BLaER1 treated with 17β-estradiol and CSF1 and Interleukin-3, amounts not matched to agents 10 nM and 100 nM (cell line): ENCODE results near the gene UBE2N.
"Not testable (repeated sequence)": the region's sequence is repeated elsewhere in the genome, so short reads cannot be mapped to it uniquely, and the experiment has no call there.

Experiments used
- H3K27ac ChIP-seq, 11 experiments: shearing (Covaris generic); formaldehyde crosslinking; 2 replicates each; pipeline ENCODE4 v1.8.1; 2022
- H3K27me3 ChIP-seq, 11 experiments: shearing (Covaris generic); formaldehyde crosslinking; 2 replicates each; pipeline ENCODE4 v1.8.1; 2022
- H3K36me3 ChIP-seq, 11 experiments: shearing (Covaris generic); formaldehyde crosslinking; 2 replicates each; pipeline ENCODE4 v1.8.1; 2022
- H3K4me1 ChIP-seq, 10 experiments: shearing (Covaris generic); formaldehyde crosslinking; 2 replicates each; pipeline ENCODE4 v1.8.1; 2022
- H3K4me2 ChIP-seq, 11 experiments: shearing (Covaris generic); formaldehyde crosslinking; 2 replicates each; pipeline ENCODE4 v1.8.1; 2022
- H3K4me3 ChIP-seq, 10 experiments: shearing (Covaris generic); formaldehyde crosslinking; 2 replicates each; pipeline ENCODE4 v1.8.1; 2022
- H3K9ac ChIP-seq, 11 experiments: shearing (Covaris generic); formaldehyde crosslinking; 2 replicates each; pipeline ENCODE4 v1.8.1; 2022
- H3K9me3 ChIP-seq, 11 experiments: shearing (Covaris generic); formaldehyde crosslinking; replicated peaks in 1 of 11; 2 replicates each; pipeline ENCODE4 v1.8.1; 2022
- H4K20me1 ChIP-seq, 11 experiments: shearing (Covaris generic); formaldehyde crosslinking; 2 replicates each; pipeline ENCODE4 v1.8.1; 2022
- Cebpa-rat ChIP-seq, 11 experiments: shearing (Covaris generic); IDR thresholded peaks; 2 replicates each; pipeline ENCODE4 v1.8.1; 2022

UBE2N gene

GRCh38 chr12:93380480-93381121 is 61.1 kb downstream of the UBE2N start:
- Histone ChIP-seq H3K27ac (peak overlapping the region in 8 of 11 experiments; percentile 23 to 97 (median 89); a peak in 8 of 22 replicates), H3K36me3 (peaks cover 4 to 46% (median 33%) of the 10 kb centered on the region in 11 experiments; a peak in 19 of 22 replicates), H4K20me1 (peaks cover 24 to 70% (median 58%) of the 10 kb centered on the region in 11 experiments; a peak in 21 of 22 replicates), H3K27me3 (no peaks in the 10 kb centered on the region), H3K9ac (peak overlapping the region; percentile 61 to 96 (median 94); a peak in 19 of 22 replicates), H3K4me1 (peaks cover 32 to 60% (median 43%) of the 10 kb centered on the region in 10 experiments), H3K4me3 (peak overlapping the region; percentile 71 to 95 (median 84)), H3K9me3 (peaks cover 0 to 21% (median 0%) of the 10 kb centered on the region in 11 experiments; a peak in 6 of 22 replicates), H3K4me2 (peak overlapping the region; percentile 81 to 98 (median 89))
- TF ChIP-seq Cebpa-rat (IDR thresholded peaks at IDR 0.05): no peak

- Histone ChIP-seq H3K27me3 (no peaks in the 10 kb centered on the region), H3K4me3 (peak overlapping the region; percentile 71 to 95 (median 84)), H3K4me1 (peaks cover 32 to 63% (median 43%) of the 10 kb centered on the region in 10 experiments), H3K4me2 (peak overlapping the region; percentile 81 to 98 (median 89)), H4K20me1 (peaks cover 24 to 64% (median 58%) of the 10 kb centered on the region in 11 experiments; a peak in 21 of 22 replicates), H3K9ac (peak overlapping the region; percentile 84 to 96 (median 94)), H3K27ac (peak overlapping the region; percentile 82 to 97 (median 92); a peak in 18 of 22 replicates), H3K36me3 (peaks cover 4 to 40% (median 27%) of the 10 kb centered on the region in 11 experiments; a peak in 19 of 22 replicates), H3K9me3 (peaks cover 0 to 15% (median 0%) of the 10 kb centered on the region in 11 experiments; a peak in 4 of 22 replicates)
- no peak for TF ChIP-seq Cebpa-rat (IDR thresholded peaks at IDR 0.05)
Observed at GRCh38 chr12:93379981-93380361, 61.8 kb downstream of the UBE2N start.

DNA sequence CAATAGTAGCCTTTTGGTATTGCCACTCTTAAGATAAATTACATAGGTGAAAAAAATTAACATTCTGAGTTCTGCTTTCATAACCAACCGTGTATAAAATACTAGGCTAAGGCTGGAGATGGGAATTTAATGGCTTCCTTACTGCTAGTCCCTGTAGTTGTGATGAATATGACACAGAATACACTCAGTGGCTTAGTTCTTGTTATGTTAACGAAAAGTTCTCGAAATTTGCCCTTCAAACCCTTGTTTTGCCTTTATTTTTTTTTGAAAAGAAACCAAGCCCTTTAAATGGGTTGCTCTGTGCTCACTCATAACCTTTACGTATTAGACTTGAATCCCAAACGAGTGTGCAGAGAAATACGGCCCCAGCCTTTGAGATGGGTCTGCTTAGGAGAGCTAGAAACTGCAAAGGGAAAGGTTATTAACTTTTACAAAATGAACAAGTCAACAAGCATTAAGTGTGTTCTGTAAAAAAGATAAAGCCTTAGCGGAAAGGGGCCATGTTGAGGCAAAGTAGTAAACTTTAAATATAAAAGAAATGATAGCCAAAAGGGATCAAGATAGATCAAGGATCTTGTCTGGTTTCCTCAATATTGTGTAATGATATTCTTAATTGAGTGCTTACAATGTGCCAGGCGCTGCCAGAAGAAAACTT is 62.3 kb downstream of the UBE2N start:
- Histone ChIP-seq H3K27ac (peak overlapping the region; percentile 82 to 97 (median 92)), H3K36me3 (peaks cover 4 to 35% (median 21%) of the 10 kb centered on the region in 11 experiments; a peak in 19 of 22 replicates), H3K4me3 (peak overlapping the region; percentile 71 to 95 (median 84)), H3K9me3 (peaks cover 0 to 10% (median 0%) of the 10 kb centered on the region in 11 experiments; a peak in 4 of 22 replicates), H4K20me1 (peaks cover 24 to 59% (median 53%) of the 10 kb centered on the region in 11 experiments; a peak in 21 of 22 replicates), H3K4me1 (peaks cover 32 to 63% (median 43%) of the 10 kb centered on the region in 10 experiments), H3K4me2 (peak overlapping the region; percentile 81 to 98 (median 89)), H3K27me3 (no peaks in the 10 kb centered on the region), H3K9ac (peak overlapping the region; percentile 84 to 96 (median 94))
- no peak for TF ChIP-seq Cebpa-rat (IDR thresholded peaks at IDR 0.05)

DNA sequence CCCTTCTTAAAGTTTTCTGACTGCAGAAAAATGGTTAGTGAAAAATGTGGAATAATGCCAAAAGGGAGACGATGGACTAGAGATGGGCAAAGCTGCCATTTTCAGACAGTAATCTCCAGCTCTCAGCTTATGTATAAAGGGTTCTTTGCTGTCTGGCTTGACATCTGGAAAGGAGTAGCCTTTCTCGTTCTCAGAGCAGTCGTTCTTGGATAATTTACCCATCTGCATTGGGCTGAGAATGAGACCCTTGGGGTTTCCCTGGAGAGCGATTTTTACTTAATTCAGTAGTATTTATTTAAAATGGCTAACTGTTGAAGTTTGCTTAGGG is 62.8 kb downstream of the UBE2N start:
- no peak for TF ChIP-seq Cebpa-rat (IDR thresholded peaks at IDR 0.05)
- H3K9me3 ChIP-seq: peaks cover 0 to 6% (median 0%) of the 10 kb centered on the region in 11 experiments; a peak in 4 of 22 replicates
- H3K36me3 ChIP-seq: peaks cover 4 to 30% (median 16%) of the 10 kb centered on the region in 11 experiments; a peak in 19 of 22 replicates
- H3K9ac ChIP-seq: peak overlapping the region; percentile 84 to 96 (median 94)
- peak overlapping the region; percentile 82 to 97 (median 92) for H3K27ac ChIP-seq
- peaks cover 24 to 54% (median 48%) of the 10 kb centered on the region in 11 experiments; a peak in 21 of 22 replicates for H4K20me1 ChIP-seq
- peaks cover 31 to 63% (median 40%) of the 10 kb centered on the region in 10 experiments for H3K4me1 ChIP-seq
- peak overlapping the region; percentile 71 to 95 (median 84) for H3K4me3 ChIP-seq
- H3K27me3 ChIP-seq: no peaks in the 10 kb centered on the region
- peak overlapping the region; percentile 81 to 98 (median 89) for H3K4me2 ChIP-seq

DNA sequence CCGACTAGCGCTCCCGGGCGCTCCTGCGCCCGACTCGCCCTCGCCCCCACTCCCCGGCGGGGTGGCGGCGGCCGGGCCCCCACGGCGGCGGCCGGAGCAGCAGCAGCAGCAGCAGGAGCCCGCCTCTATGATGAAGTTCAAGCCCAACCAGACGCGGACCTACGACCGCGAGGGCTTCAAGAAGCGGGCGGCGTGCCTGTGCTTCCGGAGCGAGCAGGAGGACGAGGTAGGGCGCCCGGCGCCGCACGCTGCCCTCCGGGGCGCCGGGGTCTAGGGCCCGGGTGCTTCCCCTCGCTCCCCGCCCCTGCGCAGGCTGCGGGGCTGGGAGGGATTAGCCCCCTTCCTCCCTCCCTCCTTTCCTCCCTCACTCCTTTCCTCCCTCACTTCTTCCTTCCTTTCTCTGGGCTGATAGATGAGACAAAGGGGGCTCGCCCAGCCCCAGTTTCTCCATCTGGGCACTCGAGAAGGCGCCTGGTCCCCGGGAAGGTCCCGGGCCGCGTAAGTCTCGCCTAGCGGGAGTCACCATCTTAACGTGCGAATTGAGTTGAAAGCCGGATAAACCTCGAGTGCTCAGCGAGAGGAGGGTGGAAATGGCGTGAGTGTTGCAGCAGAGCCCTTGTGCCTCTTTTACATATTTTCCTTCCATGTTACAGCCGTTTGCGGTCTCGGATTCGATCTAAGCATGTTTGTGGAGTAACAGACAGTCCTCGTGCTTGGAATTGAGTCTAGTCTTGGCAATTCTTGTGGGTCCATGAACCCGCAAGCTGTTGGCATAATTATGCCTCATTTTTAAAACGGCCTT is 63.4 kb downstream of the UBE2N start:
- peak overlapping the region; percentile 71 to 95 (median 84) for H3K4me3 ChIP-seq
- H3K4me2 ChIP-seq: peak overlapping the region; percentile 81 to 98 (median 89)
- H3K27me3 ChIP-seq, H3K9me3 ChIP-seq: not testable (repeated sequence)
- peaks cover 25 to 57% (median 35%) of the 10 kb centered on the region in 10 experiments for H3K4me1 ChIP-seq
- H3K9ac ChIP-seq: peak overlapping the region; percentile 84 to 96 (median 94)
- peak overlapping the region; percentile 82 to 97 (median 92) for H3K27ac ChIP-seq
- peaks cover 24 to 48% (median 42%) of the 10 kb centered on the region in 11 experiments; a peak in 21 of 22 replicates for H4K20me1 ChIP-seq
- H3K36me3 ChIP-seq: peaks cover 0 to 24% (median 11%) of the 10 kb centered on the region in 11 experiments; a peak in 15 of 22 replicates

DNA sequence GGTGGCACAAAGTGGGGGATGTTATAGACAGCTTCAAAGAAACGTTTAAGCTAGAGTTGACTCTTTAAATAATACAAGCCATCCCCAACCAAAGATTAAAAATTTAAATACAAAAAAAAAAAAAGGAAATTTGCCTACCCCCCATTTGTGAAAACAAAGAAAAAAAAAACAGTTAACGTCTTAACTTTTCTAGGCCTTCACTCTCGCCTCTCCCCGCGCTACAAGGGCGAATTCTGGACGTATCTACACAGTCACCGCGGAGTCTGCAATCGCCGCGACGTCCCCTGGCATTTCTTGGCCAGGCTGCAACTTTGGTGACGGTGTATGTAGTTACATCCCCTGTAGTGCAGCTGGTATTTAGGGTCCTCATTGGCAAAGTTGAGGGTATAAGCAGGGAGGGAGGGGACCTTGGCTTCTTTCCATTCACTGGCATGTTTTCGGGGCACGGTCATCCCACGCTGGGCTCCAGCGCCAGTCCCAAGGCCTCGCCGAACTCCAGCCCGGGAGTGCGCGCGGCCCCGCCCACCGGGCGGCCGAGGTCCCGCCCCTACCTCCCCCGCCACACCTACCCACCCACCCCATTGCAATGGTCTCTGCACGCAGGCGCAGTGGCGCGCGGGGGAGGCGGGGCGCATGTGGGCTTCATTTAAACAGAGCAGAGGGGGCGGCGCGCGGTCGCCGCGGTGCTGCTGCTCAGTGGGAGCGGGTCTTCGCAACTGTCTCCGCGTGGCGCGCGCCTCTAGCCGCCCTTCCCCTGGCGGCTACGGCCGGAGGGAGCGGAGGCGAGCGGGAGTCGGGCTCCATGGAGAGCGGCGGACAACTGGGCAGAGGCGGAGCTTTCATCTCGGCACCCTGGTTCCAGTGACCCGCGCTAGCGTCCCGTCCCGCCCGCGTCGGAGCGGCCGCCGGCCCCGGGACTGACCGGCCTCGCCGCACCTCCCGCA is 64.2 kb downstream of the UBE2N start, which contains the start of gene NUDT4:
Gene NUDT4 (plus strand): TSS at position 674 of the 944 bp plus-strand sequence. CDS start 398 bp downstream, outside the sequence.
- Histone ChIP-seq H3K4me3 (peak within 1 kb of the TSS; percentile 71 to 95 (median 84)), H3K4me1 (peaks cover 22 to 48% (median 33%) of the 10 kb centered on the region in 10 experiments), H3K9ac (peak within 1 kb of the TSS; percentile 84 to 96 (median 94)), H3K27ac (peak within 1 kb of the TSS; percentile 82 to 97 (median 92)), H3K9me3 (no peaks in the 10 kb centered on the region), H3K36me3 (peaks cover 0 to 16% (median 5%) of the 10 kb centered on the region in 11 experiments; a peak in 7 of 22 replicates), H3K27me3 (no peaks in the 10 kb centered on the region), H3K4me2 (peak within 1 kb of the TSS; percentile 81 to 98 (median 90)), H4K20me1 (peaks cover 20 to 40% (median 34%) of the 10 kb centered on the region in 11 experiments; a peak in 21 of 22 replicates)
- 0 out of 22 replicates have a peak, but pooled peaks of 1 of the 11 experiments have one; percentile 18 for TF ChIP-seq Cebpa-rat (IDR thresholded peaks at IDR 0.05)

- Histone ChIP-seq H3K9ac (no peak overlapping the region), H3K27me3 (no peaks in the 10 kb centered on the region), H3K27ac (no peak overlapping the region), H3K9me3 (no peaks in the 10 kb centered on the region), H3K4me3 (no peak overlapping the region; a peak in 1 of 20 replicates), H3K4me2 (peak overlapping the region; percentile 73 to 98 (median 83)), H4K20me1 (peaks cover 13 to 32% (median 25%) of the 10 kb centered on the region in 11 experiments; a peak in 21 of 22 replicates), H3K36me3 (peaks cover 0 to 7% (median 0%) of the 10 kb centered on the region in 11 experiments; a peak in 2 of 22 replicates), H3K4me1 (peaks cover 20 to 42% (median 27%) of the 10 kb centered on the region in 10 experiments)
- TF ChIP-seq Cebpa-rat (IDR thresholded peaks at IDR 0.05): peak in 4 of 11 experiments; percentile 10 to 62 (median 24); a peak in 2 of 22 replicates
Observed at GRCh38 chr12:93376436-93377251, 65.1 kb downstream of the UBE2N start.
